GM18909 (cell line): ENCODE measurements around the gene CRYGS.
"Not testable (repeated sequence)": the region's sequence is repeated elsewhere in the genome, so short reads cannot be mapped to it uniquely, and the experiment has no call there.

Experiments
- ATAC-seq: cut with Tn5 transposase; IDR thresholded peaks from one replicate; pipeline ENCODE4 v1.9.1; 2021; ENCODE audit warnings: mild to moderate bottlenecking; ENCODE audit not compliant: unreplicated experiment, poor library complexity

The CRYGS gene

DNA sequence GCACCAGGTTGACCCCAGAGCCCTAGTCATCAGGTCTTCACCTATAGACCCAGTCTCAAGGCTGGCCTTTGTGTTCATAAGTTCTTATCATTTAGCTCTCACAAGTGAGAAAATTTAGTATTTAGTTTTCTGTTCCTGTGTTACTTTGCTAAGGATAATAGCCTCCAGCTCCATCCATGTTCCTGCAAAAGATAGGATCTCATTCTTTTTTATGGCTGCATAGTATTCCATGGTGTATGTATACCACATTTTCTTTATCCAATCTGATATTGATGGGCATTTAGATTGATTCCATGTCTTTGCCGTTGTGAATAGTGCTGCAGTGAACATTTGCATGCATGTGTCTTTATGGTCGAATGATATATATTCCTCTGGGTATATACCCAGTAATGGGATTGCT lies 46.2 kb downstream of the CRYGS start:
- ATAC-seq: not testable (repeated sequence)

DNA sequence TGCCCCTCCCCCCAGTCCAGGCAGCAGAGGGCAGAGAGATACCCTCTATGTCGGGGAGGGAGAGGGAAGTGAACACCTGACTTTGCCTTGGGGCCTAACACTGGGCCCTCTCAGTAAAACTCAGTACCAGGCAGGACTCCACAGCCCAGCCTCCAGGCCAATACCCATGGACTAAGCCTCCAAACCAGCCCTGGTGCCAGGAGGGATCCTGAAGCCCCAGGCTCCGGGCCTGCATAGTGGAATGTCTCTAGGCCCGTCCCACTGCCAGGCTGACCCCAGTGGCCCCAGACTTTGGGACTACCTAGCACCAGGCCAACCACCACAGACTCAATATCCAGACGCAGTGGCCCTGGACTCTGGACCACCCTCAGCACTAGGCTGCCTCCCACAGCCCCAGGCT lies 46.6 kb downstream of the CRYGS start:
- no peak for ATAC-seq

DNA sequence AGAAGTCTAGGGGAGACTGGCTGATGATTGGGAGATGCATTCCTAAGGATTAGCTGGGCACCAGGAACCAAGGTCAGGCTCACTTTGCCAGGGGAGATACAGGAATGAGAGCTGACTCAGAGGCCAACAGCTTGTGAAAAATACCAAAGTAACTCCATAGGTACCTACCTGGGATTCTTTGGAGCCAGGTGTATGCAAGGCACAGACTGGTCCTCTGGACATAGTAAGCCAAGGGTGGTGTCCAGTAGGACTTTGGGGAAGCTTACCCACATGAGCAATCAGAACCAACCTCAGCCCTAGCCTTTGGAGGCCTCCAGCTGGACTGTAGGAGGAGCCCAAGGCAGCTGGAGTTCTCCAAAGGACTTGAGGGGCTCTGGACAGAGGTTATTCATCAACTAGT lies 47.5 kb downstream of the CRYGS start:
- ATAC-seq: no peak

DNA sequence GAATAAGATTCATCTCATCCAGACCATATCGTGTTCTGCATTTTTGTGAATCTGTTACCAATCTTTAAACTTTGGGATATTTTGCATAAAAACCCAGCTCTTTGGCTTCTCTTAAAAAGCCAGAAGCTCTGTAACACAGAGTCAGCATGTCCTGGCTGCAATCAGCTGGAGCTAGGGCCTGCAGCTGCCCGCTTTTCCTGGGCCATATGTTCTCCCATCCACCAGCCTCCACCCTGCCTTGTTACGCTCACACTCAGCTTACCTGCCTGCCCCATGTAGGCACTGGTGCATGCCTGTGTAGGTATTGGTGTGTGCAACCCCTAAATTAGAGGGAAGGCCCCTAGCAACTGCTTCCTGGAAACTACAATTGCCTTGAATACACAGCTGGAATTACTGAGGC lies 48.2 kb downstream of the CRYGS start:
- ATAC-seq: no peak

DNA sequence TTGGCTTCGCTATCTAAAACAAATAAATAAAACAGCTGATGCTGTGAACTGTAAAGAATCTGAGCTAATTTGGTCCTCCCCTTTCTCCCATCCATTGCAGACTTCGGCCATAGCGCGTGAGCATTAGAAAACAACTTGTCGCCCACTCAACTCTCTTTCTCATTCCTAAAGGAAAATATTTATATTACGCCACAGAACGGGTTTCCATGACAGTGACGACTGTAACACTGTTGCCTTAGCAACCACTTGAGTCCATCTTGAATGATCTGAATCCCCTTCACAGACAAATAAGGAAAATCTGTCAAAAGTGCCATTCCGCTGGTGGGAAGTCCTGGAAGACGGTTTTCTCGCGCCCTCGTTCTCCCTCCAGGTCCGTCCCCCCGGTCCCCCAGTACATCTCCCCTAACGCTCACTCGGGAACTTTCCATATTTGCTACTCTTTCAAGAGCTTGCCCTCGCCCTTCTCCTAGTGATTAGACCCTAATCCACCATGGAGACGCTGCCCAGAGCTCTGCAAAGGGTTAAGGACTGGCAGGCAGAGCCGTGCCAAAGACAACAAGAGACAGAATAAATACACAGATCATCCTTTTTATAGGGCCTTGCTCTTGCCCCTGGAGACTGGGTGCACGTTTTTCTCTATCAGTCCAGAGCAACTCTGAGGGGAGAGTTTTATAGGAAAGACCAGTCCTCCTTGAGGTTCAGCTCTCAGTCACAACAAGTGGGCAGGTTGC lies 50.5 kb downstream of the CRYGS start:
- ATAC-seq: no peak

DNA sequence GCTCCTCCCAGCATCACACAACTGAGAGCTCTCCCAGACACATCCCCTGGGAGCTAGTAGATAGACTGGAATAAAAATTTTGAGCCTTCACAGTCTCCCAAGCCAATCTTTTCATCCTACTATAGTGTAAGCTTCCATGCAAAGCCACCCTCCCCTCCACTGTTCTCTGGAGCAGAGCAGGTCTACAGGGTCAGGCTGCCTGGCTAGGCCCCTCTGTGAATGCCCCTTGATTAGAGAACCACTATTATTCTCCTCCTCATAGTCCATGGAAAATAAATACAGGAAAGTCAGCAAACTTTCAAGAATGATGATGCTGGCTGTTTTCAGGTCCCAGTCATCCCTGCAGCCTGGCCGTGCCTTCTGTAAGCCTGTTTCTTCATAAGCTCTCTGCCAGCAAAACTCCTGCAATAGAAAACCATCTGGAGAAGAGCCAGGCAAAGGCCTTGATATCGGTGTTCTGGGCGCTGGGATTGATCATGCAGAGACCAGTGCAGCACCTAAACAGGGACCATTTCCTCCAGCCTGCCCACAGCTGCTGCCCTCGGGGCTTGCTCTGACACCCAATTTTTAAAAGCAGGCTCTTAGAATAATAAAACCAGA lies 51.7 kb downstream of the CRYGS start:
- no peak for ATAC-seq

DNA sequence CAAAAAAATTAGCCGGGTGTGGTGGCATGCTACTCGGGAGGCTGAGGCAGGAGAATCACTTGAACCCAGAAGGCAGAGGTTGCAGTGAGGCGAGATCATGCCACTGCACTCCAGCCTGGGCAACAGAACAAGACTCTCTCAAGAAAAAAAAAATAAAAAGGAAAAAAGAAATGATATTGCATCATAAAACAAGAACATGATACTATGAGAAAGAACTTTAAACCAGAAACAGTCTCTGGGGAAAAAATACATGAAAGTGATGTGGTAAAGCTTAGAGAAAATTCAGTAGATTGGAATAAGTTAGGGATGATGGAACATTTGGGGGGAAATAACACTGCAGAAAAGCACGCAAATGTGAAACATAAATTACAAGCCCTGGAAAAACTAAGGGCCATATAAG lies 54.7 kb downstream of the CRYGS start:
- no peak for ATAC-seq
